LoVo (cell line): ENCODE data around the gene MRPL18.
"Not testable (repeated sequence)": the region's sequence is repeated elsewhere in the genome, so short reads cannot be mapped to it uniquely, and the experiment has no call there.

ENCODE experiments used
- DNase-seq: peaks from one replicate; pipeline ENCODE4 v3.0.0-alpha.2; 2016; ENCODE audit warnings: low spot score

MRPL18 gene

GRCh38 chr6:159817951-159818739 is 27.9 kb downstream of the MRPL18 start:
- no peak for DNase-seq

- no peak for DNase-seq
Observed at GRCh38 chr6:159819098-159819497, 28.8 kb downstream of the MRPL18 start.

GRCh38 chr6:159819932-159820640 is 29.8 kb downstream of the MRPL18 start:
- no peak for DNase-seq

- DNase-seq, result no peak
Observed at GRCh38 chr6:159821122-159821521, 30.9 kb downstream of the MRPL18 start.

- no peak for DNase-seq
Observed at GRCh38 chr6:159821726-159822125, 31.5 kb downstream of the MRPL18 start.

- DNase-seq, result no peak
Observed at GRCh38 chr6:159823953-159824352, 33.7 kb downstream of the MRPL18 start.

- DNase-seq, result not testable (repeated sequence)
Observed at GRCh38 chr6:159824690-159825089, 34.4 kb downstream of the MRPL18 start.

GRCh38 chr6:159826004-159826403 is 35.7 kb downstream of the MRPL18 start:
- DNase-seq, result no peak

GRCh38 chr6:159826968-159827647 is 36.8 kb downstream of the MRPL18 start:
- no peak for DNase-seq

GRCh38 chr6:159828074-159828473 is 37.8 kb downstream of the MRPL18 start:
- no peak for DNase-seq

- no peak for DNase-seq
Observed at GRCh38 chr6:159829526-159829925, 39.3 kb downstream of the MRPL18 start.

GRCh38 chr6:159830501-159831372 is 40.5 kb downstream of the MRPL18 start:
- no peak for DNase-seq

GRCh38 chr6:159831373-159831679 is 41.1 kb downstream of the MRPL18 start:
- DNase-seq, result no peak

GRCh38 chr6:159832946-159833345 is 42.7 kb downstream of the MRPL18 start:
- no peak for DNase-seq

GRCh38 chr6:159833556-159833955 is 43.3 kb downstream of the MRPL18 start:
- no peak for DNase-seq

- DNase-seq, result no peak
Observed at GRCh38 chr6:159833997-159834603, 43.8 kb downstream of the MRPL18 start.

- DNase-seq, result no peak
Observed at GRCh38 chr6:159836718-159837490, 46.6 kb downstream of the MRPL18 start.

GRCh38 chr6:159837511-159837910 is 47.2 kb downstream of the MRPL18 start:
- DNase-seq, result no peak

GRCh38 chr6:159838020-159838744 is 47.9 kb downstream of the MRPL18 start:
- DNase-seq, result no peak

- no peak for DNase-seq
Observed at GRCh38 chr6:159842035-159842434, 51.8 kb downstream of the MRPL18 start.
